IPS-20b (cell line): ENCODE measurements around the gene CCDC171.

ENCODE experiments used
- H3K27ac ChIP-seq: one replicate; pipeline ENCODE4 v1.5.1; 2013; ENCODE audit warnings: low read length
- H3K27me3 ChIP-seq: 2 replicates; pipeline ENCODE4 v1.6.1; 2013; ENCODE audit warnings: mild to moderate bottlenecking, low read length, inconsistent platforms; ENCODE audit not compliant: insufficient read depth
- H3K36me3 ChIP-seq: 2 replicates; pipeline ENCODE4 v1.6.1; 2013; ENCODE audit warnings: low read depth, mild to moderate bottlenecking, inconsistent platforms, low read length, moderate library complexity; ENCODE audit not compliant: insufficient read depth
- H3K4me1 ChIP-seq: 2 replicates; pipeline ENCODE4 v1.6.1; 2013; ENCODE audit warnings: mild to moderate bottlenecking, control low read depth, inconsistent platforms, low read length, moderate library complexity; ENCODE audit not compliant: insufficient read depth
- H3K4me3 ChIP-seq: 2 replicates; pipeline ENCODE4 v1.5.1; 2013; ENCODE audit warnings: mild to moderate bottlenecking, low read length, inconsistent platforms
- H3K9ac ChIP-seq: 2 replicates; pipeline ENCODE4 v1.6.1; 2013; ENCODE audit warnings: low read depth, mild to moderate bottlenecking, inconsistent platforms, low read length, moderate library complexity
- H3K9me3 ChIP-seq: 2 replicates; pipeline ENCODE4 v1.6.1; 2013; ENCODE audit warnings: mild to moderate bottlenecking, low read depth, low read length, inconsistent platforms; ENCODE audit not compliant: insufficient read depth

The CCDC171 gene

GRCh38 chr9:16012621-16013020, 459.8 kb downstream of the CCDC171 start:
- Histone ChIP-seq H3K4me3 (no peak overlapping the region), H3K27ac (no peak overlapping the region), H3K27me3 (no peaks in the 10 kb centered on the region), H3K36me3 (no peaks in the 10 kb centered on the region), H3K9me3 (peaks cover 7% of the 10 kb centered on the region), H3K4me1 (no peaks in the 10 kb centered on the region), H3K9ac (no peak overlapping the region)

GRCh38 chr9:16013366-16013765, 460.5 kb downstream of the CCDC171 start:
- Histone ChIP-seq H3K36me3 (no peaks in the 10 kb centered on the region), H3K27me3 (no peaks in the 10 kb centered on the region), H3K9ac (no peak overlapping the region), H3K27ac (no peak overlapping the region), H3K4me3 (no peak overlapping the region), H3K4me1 (no peaks in the 10 kb centered on the region), H3K9me3 (peaks cover 8% of the 10 kb centered on the region)

GRCh38 chr9:16013826-16014225, 461.0 kb downstream of the CCDC171 start:
- Histone ChIP-seq H3K9me3 (peaks cover 8% of the 10 kb centered on the region), H3K27ac (no peak overlapping the region), H3K36me3 (no peaks in the 10 kb centered on the region), H3K27me3 (no peaks in the 10 kb centered on the region), H3K4me3 (no peak overlapping the region), H3K4me1 (no peaks in the 10 kb centered on the region), H3K9ac (no peak overlapping the region)

GRCh38 chr9:16022228-16022627, 469.4 kb downstream of the CCDC171 start:
- Histone ChIP-seq H3K27me3 (no peaks in the 10 kb centered on the region), H3K9me3 (peaks cover 8% of the 10 kb centered on the region), H3K9ac (no peak overlapping the region), H3K4me3 (no peak overlapping the region), H3K4me1 (peaks cover 6% of the 10 kb centered on the region; the same call in 1 of the 2 replicates), H3K36me3 (no peaks in the 10 kb centered on the region), H3K27ac (no peak overlapping the region)

GRCh38 chr9:16023446-16023845, 470.6 kb downstream of the CCDC171 start:
- Histone ChIP-seq H3K36me3 (no peaks in the 10 kb centered on the region), H3K4me1 (peaks cover 6% of the 10 kb centered on the region; the same call in 1 of the 2 replicates)

More at GRCh38 chr9:16023446-16023845, 470.6 kb downstream of the CCDC171 start:
- Histone ChIP-seq H3K27ac (no peak overlapping the region), H3K9ac (no peak overlapping the region), H3K9me3 (no peaks in the 10 kb centered on the region), H3K4me3 (no peak overlapping the region), H3K27me3 (no peaks in the 10 kb centered on the region)
